ENCODE data around the gene PPFIA2.
A peak's percentile ranks its signal among the peaks of the same experiment; 100 is the strongest.

PPFIA2 gene

DNA sequence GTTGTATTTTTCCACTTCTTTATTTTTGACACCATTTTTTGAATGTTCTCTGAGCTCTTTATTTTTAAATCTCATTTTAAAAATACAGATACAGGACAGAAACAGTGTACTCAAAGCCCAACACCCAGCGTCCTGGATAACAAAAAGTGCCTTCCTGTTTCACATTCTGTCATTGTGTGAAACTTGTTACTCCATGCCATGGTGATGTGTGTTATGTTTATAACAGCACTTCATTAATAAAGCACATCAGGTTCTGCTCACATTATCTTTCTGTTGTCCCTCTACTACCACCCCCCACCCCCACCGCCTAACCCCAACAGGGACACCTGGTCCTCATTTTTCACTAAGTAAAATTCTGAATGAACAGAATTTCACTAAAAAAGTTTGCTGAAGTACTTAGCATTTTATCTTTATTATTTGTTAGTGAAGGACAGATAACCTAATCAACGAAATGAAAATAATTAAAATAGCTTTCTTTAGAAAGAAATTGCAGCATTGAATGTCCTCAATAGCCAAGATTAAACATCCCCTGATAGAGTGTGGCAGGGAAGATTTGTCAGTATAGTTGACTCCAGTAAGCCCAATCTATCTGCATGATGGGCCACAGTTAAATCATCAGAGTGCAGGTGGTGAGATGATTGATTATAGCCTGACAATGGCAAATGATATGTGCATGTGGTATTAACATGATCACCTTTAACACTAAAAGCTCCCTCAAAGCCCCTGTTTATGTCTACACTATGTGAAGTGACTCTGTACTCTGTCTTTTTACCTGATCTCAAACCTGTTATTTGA, 527.4 kb downstream of the PPFIA2 start:
- TF ChIP-seq, protein P1, sequence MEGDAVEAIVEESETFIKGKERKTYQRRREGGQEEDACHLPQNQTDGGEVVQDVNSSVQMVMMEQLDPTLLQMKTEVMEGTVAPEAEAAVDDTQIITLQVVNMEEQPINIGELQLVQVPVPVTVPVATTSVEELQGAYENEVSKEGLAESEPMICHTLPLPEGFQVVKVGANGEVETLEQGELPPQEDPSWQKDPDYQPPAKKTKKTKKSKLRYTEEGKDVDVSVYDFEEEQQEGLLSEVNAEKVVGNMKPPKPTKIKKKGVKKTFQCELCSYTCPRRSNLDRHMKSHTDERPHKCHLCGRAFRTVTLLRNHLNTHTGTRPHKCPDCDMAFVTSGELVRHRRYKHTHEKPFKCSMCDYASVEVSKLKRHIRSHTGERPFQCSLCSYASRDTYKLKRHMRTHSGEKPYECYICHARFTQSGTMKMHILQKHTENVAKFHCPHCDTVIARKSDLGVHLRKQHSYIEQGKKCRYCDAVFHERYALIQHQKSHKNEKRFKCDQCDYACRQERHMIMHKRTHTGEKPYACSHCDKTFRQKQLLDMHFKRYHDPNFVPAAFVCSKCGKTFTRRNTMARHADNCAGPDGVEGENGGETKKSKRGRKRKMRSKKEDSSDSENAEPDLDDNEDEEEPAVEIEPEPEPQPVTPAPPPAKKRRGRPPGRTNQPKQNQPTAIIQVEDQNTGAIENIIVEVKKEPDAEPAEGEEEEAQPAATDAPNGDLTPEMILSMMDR (IDR thresholded peaks at IDR 0.05; ENCODE audit: control insufficient read depth, insufficient read depth, low read depth, low read length, missing control alignments), result no peak
- no peak overlapping the region for H3K4me3 ChIP-seq (ENCODE audit: control insufficient read depth, low read depth, low read length)
- no peak for DNase-seq (ENCODE audit: low read depth)

DNA sequence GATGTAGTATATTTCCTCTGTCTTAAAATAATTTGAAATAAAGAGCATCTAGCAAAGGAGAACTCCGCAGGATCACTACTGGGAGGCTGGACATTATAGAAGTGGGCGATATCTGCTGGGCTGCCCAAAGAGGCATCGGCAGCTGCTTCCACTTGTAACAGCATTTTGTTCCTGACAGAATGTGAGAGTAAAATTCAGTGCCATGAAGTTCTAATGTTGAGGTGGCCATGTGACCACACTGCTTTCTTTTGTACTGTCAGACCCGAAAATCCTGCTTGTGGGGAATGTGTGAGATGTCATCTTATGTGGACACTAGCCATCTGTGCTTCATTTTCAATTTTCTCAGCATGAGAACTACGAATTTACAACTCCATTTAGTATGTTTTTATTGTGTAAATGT, 529.4 kb downstream of the PPFIA2 start:
- no peak for DNase-seq (ENCODE audit: low read depth)
- TF ChIP-seq, protein P1 (IDR thresholded peaks at IDR 0.05; ENCODE audit: control insufficient read depth, insufficient read depth, low read depth, low read length, missing control alignments), result no peak
- no peak overlapping the region for H3K4me3 ChIP-seq (ENCODE audit: control insufficient read depth, low read depth, low read length)

DNA sequence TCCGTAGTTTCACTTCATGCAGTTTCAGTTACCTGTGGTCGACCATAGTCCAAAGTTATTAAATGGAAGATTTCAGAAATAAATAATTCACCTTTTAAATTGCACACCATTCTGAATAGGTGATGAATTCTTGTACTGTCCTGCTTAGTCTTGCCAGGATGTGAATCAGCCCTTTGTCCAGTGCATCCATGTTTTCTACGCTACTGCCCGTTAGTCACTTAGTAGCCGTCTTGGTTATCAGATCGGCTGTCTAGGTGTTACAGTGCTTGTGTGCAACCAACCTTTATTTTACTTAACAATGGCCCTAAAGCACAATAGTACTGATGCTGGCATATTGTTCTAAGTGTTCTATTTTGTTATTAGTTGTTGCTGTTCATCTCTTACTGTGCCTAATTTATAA, 534.5 kb downstream of the PPFIA2 start:
- no peak overlapping the region for H3K4me3 ChIP-seq (ENCODE audit: control insufficient read depth, low read depth, low read length)
- no peak for DNase-seq (ENCODE audit: low read depth)
- TF ChIP-seq, protein P1 (IDR thresholded peaks at IDR 0.05; ENCODE audit: control insufficient read depth, insufficient read depth, low read depth, low read length, missing control alignments), result no peak

DNA sequence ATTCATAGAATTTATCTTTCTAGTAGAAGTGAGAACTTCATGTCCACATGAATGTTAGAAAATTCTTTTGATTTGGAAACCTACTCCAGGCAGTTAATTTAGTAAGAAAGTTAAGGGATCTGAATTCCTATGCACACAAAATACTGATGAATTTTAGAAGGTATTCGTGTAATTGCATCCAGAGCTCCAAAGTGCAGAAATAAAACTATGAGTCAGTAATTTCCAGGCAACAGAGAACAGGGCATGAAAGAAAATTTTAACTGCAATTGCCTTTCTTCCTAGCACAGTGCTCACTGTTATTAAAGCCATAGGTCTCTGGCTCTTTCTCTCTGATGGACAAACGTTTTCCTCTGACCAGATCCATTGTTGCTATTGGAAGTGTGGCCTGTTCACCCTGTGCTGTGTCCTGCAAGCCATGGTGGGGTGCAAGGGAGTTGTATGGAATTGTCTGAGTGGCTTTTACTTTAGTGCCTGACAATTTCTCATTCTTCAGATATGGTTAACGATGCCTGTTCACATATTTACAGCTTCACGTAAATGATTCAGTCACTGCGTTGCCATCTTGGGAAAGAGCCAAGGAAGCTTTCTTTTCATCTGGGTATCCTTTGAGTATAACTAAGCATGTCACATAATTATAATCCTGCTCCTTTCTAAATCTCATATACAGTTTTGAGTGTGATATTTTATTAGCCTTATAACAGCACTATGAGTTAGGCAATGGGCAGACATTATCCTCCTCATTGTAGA, 536.1 kb downstream of the PPFIA2 start:
- no peak overlapping the region for H3K4me3 ChIP-seq (ENCODE audit: control insufficient read depth, low read depth, low read length)
- peak; percentile 28 for DNase-seq (ENCODE audit: low read depth)

DNA sequence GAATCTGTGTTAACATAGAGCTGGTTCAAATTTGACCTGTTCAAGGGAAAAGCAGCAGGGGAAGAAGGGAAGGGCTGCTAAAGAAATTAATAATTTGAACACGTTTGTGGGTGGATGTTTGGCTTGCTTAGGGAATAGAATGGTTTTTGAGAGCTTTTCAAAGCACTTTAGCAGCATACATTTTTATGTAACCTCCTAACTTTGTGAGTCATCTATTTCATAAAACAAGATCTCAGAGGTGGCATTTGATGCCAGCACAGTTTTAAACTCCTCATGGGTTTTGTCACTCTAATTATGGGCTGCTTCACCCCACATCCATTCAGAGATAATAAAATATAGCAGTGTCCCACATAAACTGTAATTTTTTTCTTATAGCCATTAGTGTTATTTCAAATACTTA, 537.5 kb downstream of the PPFIA2 start:
- TF ChIP-seq, protein P1 (IDR thresholded peaks at IDR 0.05; ENCODE audit: control insufficient read depth, insufficient read depth, low read depth, low read length, missing control alignments), result no peak
- H3K4me3 ChIP-seq (ENCODE audit: control insufficient read depth, low read depth, low read length), result no peak overlapping the region
- peak; percentile 5 for DNase-seq (ENCODE audit: low read depth)

More for the DNA sequence above, 536.1 kb downstream of the PPFIA2 start:
- TF ChIP-seq, protein P1 (IDR thresholded peaks at IDR 0.05; ENCODE audit: control insufficient read depth, insufficient read depth, low read depth, low read length, missing control alignments), result no peak

DNA sequence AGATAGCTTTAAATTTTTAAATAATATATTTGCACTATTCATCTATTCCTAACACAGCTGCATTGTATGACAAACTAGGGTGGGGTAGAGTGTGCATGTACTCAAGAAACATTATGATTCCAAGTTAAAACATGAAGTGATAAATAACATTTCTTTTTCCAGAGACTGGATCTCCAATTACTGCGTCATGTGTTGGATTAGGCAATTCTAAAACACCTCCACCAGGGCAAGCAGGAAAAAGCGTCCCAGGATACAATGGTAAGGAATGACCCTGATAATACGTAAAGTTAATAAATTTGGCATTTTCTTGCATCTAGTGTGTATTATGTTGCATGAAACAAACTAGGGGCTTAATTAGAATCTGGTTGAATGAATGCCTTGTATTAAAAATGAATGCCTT, 542.4 kb downstream of the PPFIA2 start:
- no peak overlapping the region for H3K4me3 ChIP-seq (ENCODE audit: control insufficient read depth, low read depth, low read length)
- TF ChIP-seq, protein P1 (IDR thresholded peaks at IDR 0.05; ENCODE audit: control insufficient read depth, insufficient read depth, low read depth, low read length, missing control alignments), result no peak
- no peak for DNase-seq (ENCODE audit: low read depth)

All from AG09309 (cell line).